ENCODE results near the gene CHSY1.
A peak's percentile ranks its signal among the peaks of the same experiment; 100 is the strongest.
"Not testable (repeated sequence)": the region's sequence is repeated elsewhere in the genome, so short reads cannot be mapped to it uniquely, and the experiment has no call there.

Gene CHSY1

DNA sequence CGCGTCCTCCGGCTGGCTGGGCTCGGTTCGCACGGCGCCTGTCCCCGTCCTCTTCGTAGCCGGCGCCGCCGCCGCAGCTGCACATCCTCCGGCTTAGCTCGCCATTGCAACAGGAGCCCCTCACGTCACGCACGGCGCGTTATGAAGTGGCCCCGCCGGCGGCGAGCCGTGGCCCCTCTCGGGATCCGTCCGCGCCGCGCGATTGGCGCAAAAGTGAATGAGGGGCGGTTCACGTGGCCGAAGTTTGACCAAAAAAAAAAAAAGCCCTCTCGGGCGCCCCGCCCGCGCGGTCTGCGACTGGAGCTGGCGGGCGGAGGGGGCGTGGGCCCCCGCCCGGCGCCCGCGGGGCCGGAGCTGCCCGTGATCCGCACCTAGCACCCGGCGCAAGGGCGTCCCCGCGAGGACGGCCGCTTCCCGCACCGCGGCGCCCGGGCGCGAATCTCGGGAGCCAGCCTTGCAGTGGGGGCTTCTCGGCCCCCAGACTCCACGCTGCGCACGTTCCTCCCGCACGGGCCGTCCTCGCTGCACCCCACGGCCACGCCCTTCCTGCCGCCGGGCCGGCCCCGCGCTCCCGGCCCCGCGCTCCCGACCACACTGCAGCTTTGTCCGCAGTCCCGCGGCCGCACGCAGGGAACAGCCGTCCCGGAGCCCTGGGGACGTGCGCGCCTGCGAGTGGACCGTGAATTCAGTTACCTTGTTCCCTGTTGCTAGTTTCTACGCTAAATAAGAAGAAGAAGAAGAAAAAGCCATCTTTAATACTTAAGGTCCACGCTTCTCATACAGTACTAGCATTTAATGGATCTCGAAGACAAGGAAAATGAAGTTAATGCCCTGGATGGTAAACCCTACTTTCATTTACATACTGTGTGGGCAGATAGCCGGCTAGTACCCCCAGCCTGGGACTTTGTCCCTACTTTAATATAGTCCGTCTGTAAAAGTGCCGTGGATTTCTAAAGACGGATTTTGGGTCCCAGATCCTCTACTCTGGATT is at the start of gene CHSY1:
TSS of gene CHSY1 (minus strand) at position 219 of the 991 bp plus-strand sequence. CDS start 592 bp downstream, outside the sequence.
- H3K27ac Mint-ChIP-seq, result peak within 1 kb of the TSS; percentile 89
- no peaks in the 10 kb centered on the region for H3K9me3 Mint-ChIP-seq
- CTCF ChIA-PET, result interaction anchor here (0.7 to 7.4 kb wide), 6 partner anchors 10 to 240 kb away, joined by 3 to 176 read pairs (median 6); no protein-coding TSS in a partner anchor
- peaks cover 9% of the 10 kb centered on the region for H3K27me3 Mint-ChIP-seq
- peak within 1 kb of the TSS; percentile 92 for H3K4me3 Mint-ChIP-seq
- peaks cover 65% of the 10 kb centered on the region for H3K4me1 Mint-ChIP-seq
- peak; percentile 89 for DNase-seq
- peaks cover 22% of the 10 kb centered on the region for H3K36me3 Mint-ChIP-seq

DNA sequence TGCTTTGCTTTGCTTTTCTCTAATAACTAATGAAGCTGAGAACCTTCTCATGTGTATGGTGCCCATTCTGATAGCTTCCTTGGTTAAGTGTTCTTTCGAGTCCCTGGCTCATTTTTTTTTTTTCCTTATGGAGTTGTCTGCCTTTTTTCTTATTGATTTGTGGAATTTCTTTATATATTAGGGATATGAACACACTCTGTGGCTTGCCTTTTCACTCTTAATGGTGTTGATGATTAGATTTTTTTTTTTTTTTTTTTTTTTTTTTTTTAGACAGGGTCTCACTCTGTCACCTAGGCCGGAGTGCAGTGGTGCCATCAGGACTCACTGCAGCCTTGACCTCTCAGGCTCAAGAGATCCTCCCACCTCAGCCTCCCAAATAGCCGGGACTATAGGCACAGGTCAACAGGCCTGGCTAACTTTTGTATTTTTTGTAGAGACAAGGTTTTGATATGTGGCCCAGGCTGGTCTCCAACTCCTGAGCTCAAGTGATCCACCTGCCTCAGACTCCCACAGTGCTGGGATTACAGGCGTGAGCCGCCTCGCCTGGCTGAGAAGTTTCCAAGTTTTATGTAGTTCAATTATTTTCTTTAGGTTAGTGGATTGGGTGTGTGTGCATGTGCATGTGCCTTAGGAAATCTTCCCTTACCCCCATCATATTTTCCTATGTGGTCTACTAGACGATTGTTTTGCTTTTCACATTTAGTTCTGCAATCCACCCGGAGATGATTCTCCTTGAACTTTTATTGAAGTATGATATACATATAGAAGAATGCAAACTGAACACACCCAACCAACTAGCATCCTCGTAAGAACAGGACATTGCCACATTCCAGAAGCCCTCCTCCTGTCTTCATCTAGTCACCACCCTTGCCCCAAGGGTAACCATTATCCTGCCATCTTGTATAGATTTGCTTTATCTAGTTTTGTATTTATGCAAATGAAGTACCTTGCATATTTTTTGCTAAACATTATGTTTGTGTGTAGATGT is 44.9 kb upstream of the CHSY1 start:
- no peak for DNase-seq

DNA sequence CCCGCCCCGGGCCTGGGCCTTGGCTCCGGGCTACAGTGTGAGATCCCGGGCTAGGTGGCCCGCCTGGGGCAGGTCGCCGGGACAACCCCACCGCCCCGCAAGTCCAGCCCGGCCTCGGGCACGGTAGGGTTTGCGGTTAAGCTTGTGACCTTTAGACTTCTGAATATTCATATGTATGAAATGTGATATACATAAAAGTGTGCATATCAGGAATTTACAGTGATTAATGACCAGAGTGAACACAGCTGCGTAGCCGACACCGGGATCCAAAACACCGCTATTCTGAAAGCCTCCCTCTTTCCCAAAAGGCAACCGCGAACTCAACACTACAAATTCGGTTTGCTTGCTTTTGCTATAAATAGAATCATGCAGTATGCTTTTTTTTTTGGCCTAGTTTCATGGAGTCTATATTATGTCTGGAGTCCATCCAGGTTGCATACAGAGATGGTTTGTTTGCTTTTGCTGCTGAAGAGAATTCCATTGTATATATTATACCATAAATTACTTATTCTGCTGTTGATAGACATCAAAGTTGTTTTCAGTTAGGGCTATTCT is 43.8 kb upstream of the CHSY1 start:
- Mint-ChIP-seq H3K9me3 (no peaks in the 10 kb centered on the region), H3K4me3 (peak overlapping the region; percentile 87), H3K36me3 (peaks cover 21% of the 10 kb centered on the region), H3K27ac (peak overlapping the region; percentile 91), H3K4me1 (peaks cover 40% of the 10 kb centered on the region), H3K27me3 (no peaks in the 10 kb centered on the region)
- DNase-seq, result no peak
- CTCF ChIA-PET, result interaction anchor here (0.6 to 5.4 kb wide), 9 partner anchors 9 to 371 kb away, joined by 3 to 20 read pairs (median 4); no protein-coding TSS in a partner anchor

More for the DNA sequence above, 44.9 kb upstream of the CHSY1 start:
- peaks cover 36% of the 10 kb centered on the region for H3K4me1 Mint-ChIP-seq
- no peaks in the 10 kb centered on the region for H3K9me3 Mint-ChIP-seq
- CTCF ChIA-PET, result interaction anchor here (0.6 to 5.4 kb wide), 7 partner anchors 20 to 370 kb away, joined by 3 to 20 read pairs (median 7); no protein-coding TSS in a partner anchor
- H3K4me3 Mint-ChIP-seq, result peak overlapping the region; percentile 87
- peaks cover 18% of the 10 kb centered on the region for H3K36me3 Mint-ChIP-seq
- no peaks in the 10 kb centered on the region for H3K27me3 Mint-ChIP-seq
- H3K27ac Mint-ChIP-seq, result no peak overlapping the region

DNA sequence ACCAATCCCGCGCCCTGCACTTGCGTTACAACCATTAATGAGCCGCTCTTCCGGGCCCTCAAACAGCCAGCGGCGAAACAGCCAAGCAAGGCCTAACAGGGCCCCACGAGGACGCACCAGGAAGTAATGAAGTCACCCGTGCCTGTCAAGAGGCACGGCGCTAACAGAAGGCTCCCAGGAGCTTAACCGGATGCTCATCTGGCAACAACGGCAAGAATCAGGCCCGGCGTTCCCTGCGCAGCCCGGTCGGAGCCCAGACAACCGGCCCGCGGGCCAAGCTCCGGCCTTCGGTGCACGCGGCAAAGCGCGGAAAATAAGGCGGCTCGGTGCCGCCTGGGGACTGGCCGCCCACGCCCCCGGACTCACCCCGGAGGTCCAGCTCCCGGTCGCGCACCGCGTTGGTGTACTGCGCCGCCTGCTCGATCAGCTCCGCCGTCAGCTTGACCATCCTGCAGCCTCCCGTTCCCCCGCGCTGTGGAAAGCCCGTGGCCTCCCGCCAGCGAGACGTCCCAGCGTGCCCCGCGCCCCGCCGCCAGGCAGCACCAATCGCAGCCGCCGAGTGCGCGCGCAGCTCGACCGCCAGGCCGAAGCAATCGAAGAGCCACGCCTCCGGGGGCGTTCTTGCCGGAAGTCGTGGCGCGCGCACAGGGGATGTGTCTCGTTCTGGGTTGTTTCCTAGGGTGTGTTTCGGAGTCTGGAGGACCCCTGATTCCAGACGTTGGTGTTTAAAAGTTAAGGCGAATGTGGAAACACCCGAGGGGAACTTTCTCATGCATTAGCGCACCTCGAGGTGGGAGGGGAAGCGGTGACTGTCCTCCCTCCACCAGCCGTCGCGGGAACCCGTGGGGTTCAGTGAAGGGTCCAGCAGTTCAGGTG is 43.1 kb upstream of the CHSY1 start, which contains the start of gene SNRPA1:
TSS of gene SNRPA1 (minus strand) at position 518 of the 876 bp plus-strand sequence. CDS start at position 448, 70 bp downstream.
- H3K27ac Mint-ChIP-seq, result peak within 1 kb of the TSS; percentile 91
- DNase-seq, result peak; percentile 98
- H3K4me1 Mint-ChIP-seq, result peaks cover 45% of the 10 kb centered on the region
- no peaks in the 10 kb centered on the region for H3K27me3 Mint-ChIP-seq
- peak within 1 kb of the TSS; percentile 87 for H3K4me3 Mint-ChIP-seq
- H3K9me3 Mint-ChIP-seq, result no peaks in the 10 kb centered on the region
- peaks cover 27% of the 10 kb centered on the region for H3K36me3 Mint-ChIP-seq
- CTCF ChIA-PET, result interaction anchor here (0.9 to 5.4 kb wide), 9 partner anchors 10 to 360 kb away, joined by 3 to 20 read pairs (median 4); no protein-coding TSS in a partner anchor

DNA sequence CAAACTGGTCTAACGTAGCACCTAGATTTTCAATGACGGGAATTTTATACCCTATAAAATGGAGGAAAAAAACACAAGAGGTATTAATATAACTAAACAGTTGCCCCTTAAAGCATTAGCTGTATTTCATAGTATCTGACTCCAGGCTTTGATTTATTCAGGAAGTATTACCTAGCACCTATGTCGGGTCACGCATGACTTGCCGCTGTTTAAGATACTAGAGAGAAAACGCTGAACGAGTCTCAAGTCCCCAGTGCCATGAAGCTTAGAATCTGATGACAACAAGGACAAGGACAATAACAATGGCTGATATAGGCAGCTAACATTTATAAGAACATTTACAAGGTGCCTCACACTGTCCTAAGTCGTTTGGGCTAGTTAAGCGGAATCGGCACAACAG is 41.3 kb upstream of the CHSY1 start:
- H3K27me3 Mint-ChIP-seq, result no peaks in the 10 kb centered on the region
- H3K4me3 Mint-ChIP-seq, result peak overlapping the region; percentile 87
- peaks cover 57% of the 10 kb centered on the region for H3K4me1 Mint-ChIP-seq
- peaks cover 38% of the 10 kb centered on the region for H3K36me3 Mint-ChIP-seq
- CTCF ChIA-PET, result interaction anchor here (0.9 to 5.4 kb wide), 5 partner anchors 27 to 349 kb away, joined by 3 to 20 read pairs (median 3); no protein-coding TSS in a partner anchor
- H3K27ac Mint-ChIP-seq, result peak overlapping the region; percentile 91
- H3K9me3 Mint-ChIP-seq, result no peaks in the 10 kb centered on the region
- DNase-seq, result no peak

DNA sequence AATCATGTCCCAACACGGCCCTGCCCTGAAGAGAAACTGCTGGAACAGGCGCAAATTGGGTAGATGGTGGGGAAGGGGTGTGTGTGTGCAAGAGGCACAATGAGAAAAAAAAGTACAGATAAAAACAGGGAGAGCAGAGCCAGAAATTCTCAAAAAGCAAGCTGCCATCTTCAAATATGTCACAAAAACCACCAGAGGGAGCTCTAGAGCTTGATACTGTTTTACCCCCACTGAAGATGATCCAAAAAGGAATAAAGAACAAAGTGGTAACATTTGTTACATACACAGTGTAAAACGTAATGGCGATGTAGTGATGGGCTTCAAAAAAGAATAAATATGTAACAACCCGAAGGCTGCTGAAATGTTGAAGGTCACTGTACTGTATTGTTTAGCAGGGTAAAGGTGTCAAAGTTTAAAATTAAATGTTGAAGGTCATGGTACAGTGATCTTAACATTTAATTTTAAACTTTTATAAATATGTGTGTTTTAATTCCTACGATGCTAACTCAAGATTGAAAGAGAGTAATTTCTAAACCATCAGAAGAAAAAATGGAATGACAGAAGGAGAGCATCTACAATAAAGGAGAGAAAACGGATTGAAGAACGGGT is 37.2 kb upstream of the CHSY1 start:
- DNase-seq, result no peak
- H3K27me3 Mint-ChIP-seq, result no peaks in the 10 kb centered on the region
- CTCF ChIA-PET, result interaction anchor here (0.6 to 3.6 kb wide), 20 partner anchors 9 to 371 kb away, joined by 3 to 31 read pairs (median 4); partner anchors contain the start of gene TM2D3
- H3K4me3 Mint-ChIP-seq, result no peak overlapping the region
- no peaks in the 10 kb centered on the region for H3K9me3 Mint-ChIP-seq
- H3K4me1 Mint-ChIP-seq, result peaks cover 54% of the 10 kb centered on the region
- peaks cover 67% of the 10 kb centered on the region for H3K36me3 Mint-ChIP-seq
- peak overlapping the region; percentile 50 for H3K27ac Mint-ChIP-seq

DNA sequence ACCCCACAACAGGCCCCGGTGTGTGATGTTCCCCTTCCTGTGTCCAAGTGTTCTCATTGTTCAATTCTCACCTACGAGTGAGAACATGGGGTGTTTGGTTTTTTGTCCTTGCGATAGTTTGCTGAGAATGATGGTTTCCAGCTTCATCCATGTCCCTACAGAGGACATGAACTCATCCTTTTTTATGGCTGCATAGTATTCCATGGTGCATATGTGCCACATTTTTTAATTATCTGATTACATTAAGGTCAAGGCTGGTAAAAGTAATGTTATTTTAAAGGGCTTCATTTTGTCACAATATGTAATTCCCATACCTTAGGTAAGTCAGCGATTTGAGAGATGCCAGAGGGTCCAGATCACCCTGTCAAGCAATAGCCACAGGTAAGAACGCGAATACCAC is 35.5 kb upstream of the CHSY1 start:
- H3K9me3 Mint-ChIP-seq, H3K27me3 Mint-ChIP-seq, DNase-seq, H3K4me3 Mint-ChIP-seq: not testable (repeated sequence)
- peaks cover 42% of the 10 kb centered on the region for H3K4me1 Mint-ChIP-seq
- CTCF ChIA-PET, result interaction anchor here (0.6 to 3.6 kb wide), 10 partner anchors 11 to 367 kb away, joined by 3 to 31 read pairs (median 4); no protein-coding TSS in a partner anchor
- peak overlapping the region; percentile 24 for H3K27ac Mint-ChIP-seq
- peaks cover 70% of the 10 kb centered on the region for H3K36me3 Mint-ChIP-seq

DNA sequence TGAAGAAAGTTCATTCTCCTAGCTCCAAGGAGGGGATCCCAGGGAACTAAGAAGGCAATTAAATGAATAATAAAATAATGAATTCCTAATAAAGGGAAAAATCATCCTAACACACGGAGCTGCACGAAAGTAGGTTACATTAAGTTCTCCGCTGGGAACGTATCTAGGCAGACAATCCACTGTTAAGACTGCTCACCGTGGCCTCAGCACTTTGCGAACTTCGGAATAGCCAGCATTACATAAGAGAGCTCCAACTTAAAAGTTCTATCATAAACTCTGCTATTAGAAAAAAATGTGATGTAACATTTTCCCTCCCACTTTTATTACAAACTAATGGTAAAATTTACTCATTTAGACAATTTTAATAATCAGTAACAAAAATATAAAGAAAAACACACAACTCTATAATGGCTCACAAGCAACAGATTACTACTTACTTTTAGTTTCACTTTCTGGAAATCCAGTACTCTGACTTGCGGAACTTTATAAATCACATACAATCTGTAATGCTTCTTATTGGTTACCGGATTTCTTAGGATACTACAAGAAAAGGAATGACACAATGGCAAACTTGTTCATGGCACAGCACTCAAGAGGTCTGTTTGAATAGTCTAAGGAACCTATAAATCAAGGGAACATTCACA is 34.7 kb upstream of the CHSY1 start:
- Mint-ChIP-seq H3K4me3 (no peak overlapping the region), H3K27me3 (no peaks in the 10 kb centered on the region), H3K27ac (peak overlapping the region; percentile 77), H3K36me3 (peaks cover 72% of the 10 kb centered on the region), H3K9me3 (no peaks in the 10 kb centered on the region), H3K4me1 (peaks cover 34% of the 10 kb centered on the region)
- no peak for DNase-seq
- CTCF ChIA-PET, result interaction anchor here (1.2 to 2.0 kb wide), 3 partner anchors 28 to 355 kb away, joined by 3 to 5 read pairs (median 3); no protein-coding TSS in a partner anchor

DNA sequence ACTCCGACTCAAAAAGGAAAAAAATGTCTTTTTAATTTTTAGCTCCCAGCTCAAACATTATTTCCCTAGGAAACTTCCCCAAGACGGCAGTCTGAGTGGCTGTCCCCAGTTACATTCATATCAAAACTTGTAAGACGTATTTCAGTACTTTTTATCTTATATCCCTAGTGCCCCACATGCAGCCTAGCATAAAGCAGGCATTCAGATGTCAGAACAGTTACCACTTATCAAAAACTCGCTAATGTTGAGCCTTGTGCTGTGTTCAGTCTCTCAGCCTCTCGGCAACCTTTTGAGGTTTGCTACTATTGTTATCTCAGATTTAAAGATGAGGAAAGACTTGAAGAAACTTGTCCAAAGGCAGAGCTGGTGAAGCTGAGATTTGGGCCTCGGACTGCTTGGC is 32.1 kb upstream of the CHSY1 start:
- Mint-ChIP-seq H3K4me3 (no peak overlapping the region), H3K36me3 (peaks cover 72% of the 10 kb centered on the region), H3K27me3 (no peaks in the 10 kb centered on the region), H3K27ac (peak overlapping the region; percentile 42), H3K9me3 (no peaks in the 10 kb centered on the region), H3K4me1 (peaks cover 20% of the 10 kb centered on the region)
- no peak for DNase-seq
- CTCF ChIA-PET, result interaction anchor here (1.1 to 1.8 kb wide), 2 partner anchors 11 to 218 kb away, joined by 4 to 6 read pairs; partner anchors contain the start of gene SNRPA1

- H3K36me3 Mint-ChIP-seq, result peaks cover 48% of the 10 kb centered on the region
- no peaks in the 10 kb centered on the region for H3K9me3 Mint-ChIP-seq
- H3K4me1 Mint-ChIP-seq, result peaks cover 25% of the 10 kb centered on the region
- no peak overlapping the region for H3K4me3 Mint-ChIP-seq
- CTCF ChIA-PET, result interaction anchor here (0.7 kb wide), 1 partner anchor 375 kb away, joined by 3 read pairs; no protein-coding TSS in a partner anchor
- no peak for DNase-seq
- H3K27me3 Mint-ChIP-seq, result no peaks in the 10 kb centered on the region
- H3K27ac Mint-ChIP-seq, result no peak overlapping the region
Measured at GRCh38 chr15:101280007-101280406, 28.2 kb upstream of the CHSY1 start.

GRCh38 chr15:101277943-101278564 is 26.2 kb upstream of the CHSY1 start:
- Mint-ChIP-seq H3K4me1 (peaks cover 29% of the 10 kb centered on the region), H3K9me3 (no peaks in the 10 kb centered on the region), H3K4me3 (peak overlapping the region; percentile 93), H3K27me3 (no peaks in the 10 kb centered on the region), H3K36me3 (peaks cover 55% of the 10 kb centered on the region), H3K27ac (peak overlapping the region; percentile 85)
- no peak for DNase-seq
- CTCF ChIA-PET, result interaction anchor here (0.9 to 1.3 kb wide), 3 partner anchors 12 to 370 kb away, joined by 3 to 5 read pairs (median 3); no protein-coding TSS in a partner anchor
